A673 (cell line): Measurements from ENCODE around the gene LIX1L. TPM values are rescaled to one million over a fixed set of nuclear protein-coding genes. Genes with fewer than 3 reads are reported as not detected.

Source experiments
- BruUV-seq: library from RNA; stranded (reverse); fragments of 400-500 nt; replicated peaks from 2 replicates; lab custom pipeline; 2021; lab: Mats Ljungman, UMichigan
- CTCF ChIA-PET: fragments of 300-600 bp; sonication (Branson Sonifier 250); formaldehyde crosslinking; loops from one replicate; lab custom pipeline; 2022; ENCODE audit warnings: antibody characterized with exemption; lab: Charles Lee
- POLR2A ChIA-PET: fragments of 300-600 bp; sonication (Branson Sonifier 250); formaldehyde crosslinking; loops from one replicate; lab custom pipeline; 2022; ENCODE audit warnings: antibody characterized with exemption; ENCODE audit not compliant: low non-redundant PET; lab: Charles Lee
- DNase-seq: peaks from one replicate; pipeline ENCODE4 v3.0.0-alpha.2; 2015; ENCODE audit warnings: low spot score
- H3K27ac ChIP-seq: fragments of 200-600 bp; sonication (generic); 2 replicates; pipeline ENCODE4 v1.5.1; 2016; ENCODE audit warnings: mixed run types, low read depth, mild to moderate bottlenecking, mixed read lengths, antibody characterized with exemption, low read length; ENCODE audit not compliant: poor library complexity, severe bottlenecking
- H3K27me3 ChIP-seq: fragments of 200-600 bp; sonication (generic); replicated peaks from 2 replicates; pipeline ENCODE4 v1.6.1; 2017; ENCODE audit warnings: mixed run types, low read depth, mild to moderate bottlenecking, mixed read lengths, antibody characterized with exemption, low read length; ENCODE audit not compliant: insufficient read depth, poor library complexity
- H3K36me3 ChIP-seq: fragments of 200-600 bp; sonication (generic); 2 replicates; pipeline ENCODE4 v1.6.1; 2016; ENCODE audit warnings: mixed run types, mild to moderate bottlenecking, mixed read lengths, antibody characterized with exemption, low read length; ENCODE audit not compliant: insufficient read depth, poor library complexity, severe bottlenecking
- H3K4me1 ChIP-seq: fragments of 200-600 bp; sonication (generic); 2 replicates; pipeline ENCODE4 v1.6.1; 2017; ENCODE audit warnings: mixed run types, mild to moderate bottlenecking, mixed read lengths, antibody characterized with exemption, low read length; ENCODE audit not compliant: insufficient read depth, poor library complexity, severe bottlenecking
- H3K4me3 ChIP-seq: fragments of 200-600 bp; sonication (generic); 2 replicates; pipeline ENCODE4 v1.5.1; 2016; ENCODE audit warnings: low read depth, mixed run types, mild to moderate bottlenecking, mixed read lengths, low read length; ENCODE audit not compliant: poor library complexity, severe bottlenecking
- H3K9me3 ChIP-seq: fragments of 200-600 bp; sonication (generic); 2 replicates; pipeline ENCODE4 v1.6.1; 2016; ENCODE audit warnings: mixed run types, low read depth, mild to moderate bottlenecking, mixed read lengths, antibody characterized with exemption, low read length; ENCODE audit not compliant: poor library complexity, severe bottlenecking
- CTCF ChIP-seq: fragments of 300-800, 200-600 bp; sonication (generic); conservative IDR thresholded peaks from 2 replicates; pipeline ENCODE4 v1.5.1; 2017; ENCODE audit warnings: low read depth, mild to moderate bottlenecking, antibody characterized with exemption, low read length, moderate library complexity, mixed read lengths
- EZH2 ChIP-seq: fragments of 200-600 bp; sonication (generic); IDR thresholded peaks from 2 replicates; pipeline ENCODE4 v1.6.1; 2017; ENCODE audit warnings: borderline replicate concordance, low read depth, mild to moderate bottlenecking, mixed read lengths, antibody characterized with exemption, low read length; ENCODE audit not compliant: poor library complexity, severe bottlenecking
- intact Hi-C: fragments of 100-400 bp; cut with micrococcal nuclease; formaldehyde crosslinking; loops from one replicate; pipeline ENCODE4 v1.10.0; 2022; ENCODE audit not compliant: unreplicated experiment
- total RNA-seq: library from RNA; stranded (reverse); gene quantifications from 2 replicates; pipeline ENCODE4 v1.2.3, GENCODE V29; 2021

LIX1L gene
- total RNA-seq, 1 experiment from 2014 or later: 40.1 TPM

- POLR2A ChIA-PET: no interaction called here
- intact Hi-C loops: no loop called here
- BruUV-seq: no TSS peak
- TF ChIP-seq EZH2 (no peak), CTCF (no peak)
- Histone ChIP-seq H3K4me1 (peaks cover 20% of the 10 kb centered on the region), H3K27ac (no peak overlapping the region), H3K36me3 (no peaks in the 10 kb centered on the region), H3K27me3 (no peaks in the 10 kb centered on the region), H3K9me3 (no peaks in the 10 kb centered on the region), H3K4me3 (no peak overlapping the region)
- no peak for DNase-seq
- CTCF ChIA-PET: no interaction called here
These were observed 62.3 kb downstream of the LIX1L start for GRCh38 chr1:145895471-145895870.

GRCh38 chr1:145893306-145894055 lies 64.3 kb downstream of the LIX1L start:
- no TSS peak for BruUV-seq
- intact Hi-C loops: loop anchor here (2.0 kb wide), 2 partner anchors 25 to 113 kb away; partner anchors contain the start of gene PEX11B
- TF ChIP-seq EZH2 (no peak), CTCF (no peak)
- Histone ChIP-seq H3K4me1 (peaks cover 20% of the 10 kb centered on the region), H3K27me3 (no peaks in the 10 kb centered on the region), H3K27ac (no peak overlapping the region), H3K9me3 (no peaks in the 10 kb centered on the region), H3K36me3 (no peaks in the 10 kb centered on the region), H3K4me3 (no peak overlapping the region)
- DNase-seq: no peak
- ChIA-PET CTCF (interaction anchor here (2.1 to 2.5 kb wide), 2 partner anchors 17 to 86 kb away, joined by 9 to 13 read pairs; partner anchors contain the start of gene ITGA10), POLR2A (no interaction called here)

GRCh38 chr1:145892486-145893087 lies 65.2 kb downstream of the LIX1L start:
- Histone ChIP-seq H3K36me3 (no peaks in the 10 kb centered on the region), H3K9me3 (no peaks in the 10 kb centered on the region), H3K4me3 (peak overlapping the region; percentile 16), H3K4me1 (peaks cover 20% of the 10 kb centered on the region), H3K27ac (peak overlapping the region; percentile 54), H3K27me3 (no peaks in the 10 kb centered on the region)
- ChIA-PET CTCF (interaction anchor here (0.6 to 2.5 kb wide), 14 partner anchors 10 to 155 kb away, joined by 3 to 14 read pairs (median 6); partner anchors contain the start of genes ANKRD34A, ITGA10, NUDT17 and PIAS3), POLR2A (no interaction called here)
- intact Hi-C loops: loop anchor here (2.0 kb wide), 2 partner anchors 26 to 114 kb away; partner anchors contain the start of gene PEX11B
- peak; percentile 53 for DNase-seq
- BruUV-seq: no TSS peak
- TF ChIP-seq EZH2 (no peak), CTCF (no peak)
